Measurements from ENCODE around the gene WAS. TPM values are rescaled to one million over a fixed set of nuclear protein-coding genes. Genes with fewer than 3 reads are reported as not detected.
"Not testable (repeated sequence)": the region's sequence is repeated elsewhere in the genome, so short reads cannot be mapped to it uniquely, and the experiment has no call there.

WAS gene
- polyA plus RNA-seq (ENCODE audit: insufficient read length in 4 of 4): 1 to 10 TPM; 2.8 to 5.0 (median 3.2) TPM

DNA sequence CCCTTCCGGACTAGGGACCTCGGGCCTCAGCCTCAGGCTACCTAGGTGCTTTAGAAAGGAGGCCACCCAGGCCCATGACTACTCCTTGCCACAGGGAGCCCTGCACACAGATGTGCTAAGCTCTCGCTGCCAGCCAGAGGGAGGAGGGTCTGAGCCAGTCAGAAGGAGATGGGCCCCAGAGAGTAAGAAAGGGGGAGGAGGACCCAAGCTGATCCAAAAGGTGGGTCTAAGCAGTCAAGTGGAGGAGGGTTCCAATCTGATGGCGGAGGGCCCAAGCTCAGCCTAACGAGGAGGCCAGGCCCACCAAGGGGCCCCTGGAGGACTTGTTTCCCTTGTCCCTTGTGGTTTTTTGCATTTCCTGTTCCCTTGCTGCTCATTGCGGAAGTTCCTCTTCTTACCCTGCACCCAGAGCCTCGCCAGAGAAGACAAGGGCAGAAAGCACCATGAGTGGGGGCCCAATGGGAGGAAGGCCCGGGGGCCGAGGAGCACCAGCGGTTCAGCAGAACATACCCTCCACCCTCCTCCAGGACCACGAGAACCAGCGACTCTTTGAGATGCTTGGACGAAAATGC, at the start of gene WAS:
Gene WAS (plus strand): TSS at position 389 of the 572 bp plus-strand sequence. CDS start 55 bp downstream, at position 444.
- no peak for DNase-seq (ENCODE audit: low read depth in 4 of 4, low spot score in 2 of 4)

GRCh38 chrX:48636301-48636700, 47.3 kb upstream of the WAS start:
- no peak for DNase-seq (ENCODE audit: low read depth in 4 of 4, low spot score in 2 of 4)

- no peak for DNase-seq (ENCODE audit: low read depth in 4 of 4, low spot score in 2 of 4)
Observed at GRCh38 chrX:48636776-48637175, 46.8 kb upstream of the WAS start.

- no peak for DNase-seq (ENCODE audit: low read depth in 4 of 4, low spot score in 2 of 4)
Observed at GRCh38 chrX:48645669-48646068, 37.9 kb upstream of the WAS start.

DNA sequence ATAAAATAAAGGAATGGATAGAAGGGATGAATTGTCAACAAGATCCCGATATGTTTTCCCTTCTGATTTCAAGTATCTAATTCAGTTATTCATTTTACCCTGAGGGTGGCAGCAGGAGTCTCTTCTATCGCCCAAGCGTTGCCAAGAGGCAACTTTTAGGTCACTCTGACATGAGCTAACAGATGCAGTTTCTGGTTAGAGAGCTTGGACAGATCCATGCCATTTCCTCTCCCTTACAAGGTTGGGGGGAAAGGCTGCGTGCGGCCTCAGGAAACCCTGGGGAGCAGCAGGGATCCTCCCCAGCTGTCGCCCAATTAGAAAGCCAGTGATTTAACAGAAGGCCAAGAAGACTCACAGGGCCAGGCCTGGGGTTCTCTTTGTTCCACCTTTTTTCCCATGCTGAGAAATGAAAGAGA, 35.3 kb upstream of the WAS start:
- peak in 1 of 4 donors; percentile 5 for DNase-seq (ENCODE audit: low read depth in 4 of 4, low spot score in 2 of 4)

- DNase-seq (ENCODE audit: low read depth in 4 of 4, low spot score in 2 of 4): no peak
Observed at GRCh38 chrX:48649102-48649501, 34.5 kb upstream of the WAS start.

DNA sequence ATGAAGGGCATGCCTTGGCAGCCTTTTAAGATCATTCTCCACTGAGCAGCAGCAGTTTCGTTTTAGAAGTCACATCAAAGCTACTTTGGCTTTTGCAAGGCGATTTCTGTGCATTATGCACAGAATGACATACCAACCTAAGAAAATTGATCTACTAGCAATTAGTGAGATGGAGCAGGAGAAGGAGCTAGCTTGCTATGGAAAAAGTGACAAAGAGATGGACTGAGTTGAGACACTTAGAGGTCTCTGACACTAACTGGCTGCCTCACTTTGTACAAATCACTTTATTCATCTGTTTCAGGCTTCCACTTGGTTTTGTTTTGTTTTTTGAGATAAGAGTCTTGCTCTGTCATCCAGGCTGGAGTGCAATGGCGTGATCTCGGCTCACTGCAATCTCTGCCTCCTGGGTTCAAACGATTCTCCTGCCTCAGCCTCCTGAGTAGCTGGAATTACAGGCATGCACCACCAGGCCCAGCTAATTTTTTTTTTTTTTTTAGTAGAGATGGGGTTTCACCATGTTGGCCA, 31.5 kb upstream of the WAS start:
- DNase-seq (ENCODE audit: low read depth in 4 of 4, low spot score in 2 of 4): not testable (repeated sequence)

DNA sequence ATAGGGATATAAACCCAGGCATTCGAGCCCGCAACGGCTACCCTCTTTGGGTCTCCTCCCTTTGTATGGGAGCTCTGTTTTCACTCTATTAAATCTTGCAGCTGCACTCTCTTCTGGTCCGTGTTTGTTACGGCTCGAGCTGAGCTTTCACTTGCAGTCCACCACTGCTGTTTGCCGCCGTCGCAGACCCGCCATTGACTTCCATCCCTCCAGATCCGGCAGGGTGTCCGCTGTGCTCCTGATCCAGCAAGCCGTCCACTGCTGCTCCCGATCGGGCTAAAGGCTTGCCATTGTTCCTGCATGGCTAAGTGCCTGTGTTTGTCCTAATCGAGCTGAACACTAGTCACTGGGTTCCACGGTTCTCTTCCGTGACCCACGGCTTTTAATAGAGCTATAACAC, 28.9 kb upstream of the WAS start:
- DNase-seq (ENCODE audit: low read depth in 4 of 4, low spot score in 2 of 4): not testable (repeated sequence)

DNA sequence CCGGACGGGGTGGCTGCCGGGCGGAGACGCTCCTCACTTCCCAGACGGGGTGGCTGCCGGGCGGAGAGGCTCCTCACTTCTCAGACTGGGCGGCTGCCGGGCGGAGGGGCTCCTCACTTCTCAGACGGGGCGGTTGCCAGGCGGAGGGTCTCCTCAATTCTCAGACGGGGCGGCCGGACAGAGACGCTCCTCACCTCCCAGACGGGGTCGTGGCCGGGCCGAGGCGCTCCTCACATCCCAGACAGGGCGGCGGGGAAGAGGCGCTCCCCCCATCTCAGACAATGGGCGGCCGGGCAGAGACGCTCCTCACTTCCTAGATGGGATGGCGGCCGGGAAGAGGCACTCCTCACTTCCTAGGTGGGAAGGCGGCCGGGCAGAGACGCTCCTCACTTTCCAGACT, 23.9 kb upstream of the WAS start:
- DNase-seq (ENCODE audit: low read depth in 4 of 4, low spot score in 2 of 4): not testable (repeated sequence)

- no peak for DNase-seq (ENCODE audit: low read depth in 4 of 4, low spot score in 2 of 4)
Observed at GRCh38 chrX:48663241-48663640, 20.4 kb upstream of the WAS start.

DNA sequence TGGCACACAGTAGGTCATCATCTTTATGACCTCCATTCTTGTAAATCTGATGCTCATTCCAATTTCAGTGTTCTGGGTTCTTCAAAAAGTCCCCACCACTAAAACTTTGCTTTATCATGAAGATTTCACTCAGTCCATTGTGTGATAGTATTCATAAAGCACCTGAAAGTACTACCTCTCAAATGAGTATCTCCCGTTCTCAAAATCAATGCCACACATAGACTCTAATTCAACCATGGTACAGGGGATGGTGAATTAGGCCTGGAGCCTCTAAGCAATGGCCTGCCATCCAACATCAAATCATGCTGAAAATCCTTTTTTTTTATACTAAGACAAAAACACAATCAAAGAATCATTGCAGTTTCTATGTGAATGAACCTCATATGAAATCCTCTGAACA, 19.4 kb upstream of the WAS start:
- no peak for DNase-seq (ENCODE audit: low read depth in 4 of 4, low spot score in 2 of 4)

- no peak for DNase-seq (ENCODE audit: low read depth in 4 of 4, low spot score in 2 of 4)
Observed at GRCh38 chrX:48665991-48666390, 17.6 kb upstream of the WAS start.

DNA sequence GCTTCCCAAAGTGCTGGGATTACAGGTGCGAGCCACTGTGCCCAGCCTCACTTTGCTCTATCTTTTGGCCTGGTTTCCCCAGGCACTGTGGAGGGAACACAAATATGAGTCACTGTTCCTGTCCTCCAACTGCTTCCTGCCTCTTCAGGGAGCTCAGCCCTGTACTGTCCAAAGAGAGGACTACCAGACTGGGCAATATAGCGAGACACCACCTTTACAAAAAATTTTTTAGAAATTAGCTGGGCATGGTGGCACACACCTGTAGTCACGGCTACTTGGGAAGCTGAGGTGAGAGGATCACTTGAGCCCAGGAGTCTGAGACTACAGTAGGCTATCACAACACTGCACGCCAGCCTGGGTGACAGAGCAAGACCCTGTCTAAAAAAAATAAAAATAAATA, 16.9 kb upstream of the WAS start:
- no peak for DNase-seq (ENCODE audit: low read depth in 4 of 4, low spot score in 2 of 4)

GRCh38 chrX:48667509-48667908, 16.1 kb upstream of the WAS start:
- no peak for DNase-seq (ENCODE audit: low read depth in 4 of 4, low spot score in 2 of 4)

GRCh38 chrX:48668187-48668586, 15.4 kb upstream of the WAS start:
- not testable (repeated sequence) for DNase-seq (ENCODE audit: low read depth in 4 of 4, low spot score in 2 of 4)

- DNase-seq (ENCODE audit: low read depth in 4 of 4, low spot score in 2 of 4): peak; percentile 45 to 76 (median 69)
Observed at GRCh38 chrX:48676106-48676892, 7.3 kb upstream of the WAS start.

GRCh38 chrX:48676893-48677270, 6.7 kb upstream of the WAS start:
- DNase-seq (ENCODE audit: low read depth in 4 of 4, low spot score in 2 of 4): no peak

DNA sequence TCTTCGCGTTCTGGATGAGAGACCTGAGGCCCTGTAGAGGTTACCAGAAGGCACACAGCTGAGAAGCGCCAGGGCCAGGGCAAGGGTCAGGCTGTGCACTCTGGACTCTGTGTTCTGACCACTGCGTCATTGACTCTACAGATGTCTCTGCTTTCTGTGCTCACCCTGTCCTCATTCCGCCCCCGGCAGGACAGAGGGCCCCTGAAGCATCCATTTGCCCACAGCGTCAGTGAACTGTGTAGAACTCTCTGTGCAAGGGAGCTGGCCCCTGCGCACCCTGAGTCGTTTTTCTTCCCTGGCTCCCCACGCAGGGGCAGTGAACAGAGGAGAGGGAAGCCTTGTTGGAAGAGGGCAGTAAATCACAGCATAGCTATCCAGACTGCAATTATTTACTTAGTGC, 6.1 kb upstream of the WAS start:
- no peak for DNase-seq (ENCODE audit: low read depth in 4 of 4, low spot score in 2 of 4)

- DNase-seq (ENCODE audit: low read depth in 4 of 4, low spot score in 2 of 4): not testable (repeated sequence)
Observed at GRCh38 chrX:48680467-48680866, 3.1 kb upstream of the WAS start.

- DNase-seq (ENCODE audit: low read depth in 4 of 4, low spot score in 2 of 4): not testable (repeated sequence)
Observed at GRCh38 chrX:48680925-48681324, 2.7 kb upstream of the WAS start.

DNA sequence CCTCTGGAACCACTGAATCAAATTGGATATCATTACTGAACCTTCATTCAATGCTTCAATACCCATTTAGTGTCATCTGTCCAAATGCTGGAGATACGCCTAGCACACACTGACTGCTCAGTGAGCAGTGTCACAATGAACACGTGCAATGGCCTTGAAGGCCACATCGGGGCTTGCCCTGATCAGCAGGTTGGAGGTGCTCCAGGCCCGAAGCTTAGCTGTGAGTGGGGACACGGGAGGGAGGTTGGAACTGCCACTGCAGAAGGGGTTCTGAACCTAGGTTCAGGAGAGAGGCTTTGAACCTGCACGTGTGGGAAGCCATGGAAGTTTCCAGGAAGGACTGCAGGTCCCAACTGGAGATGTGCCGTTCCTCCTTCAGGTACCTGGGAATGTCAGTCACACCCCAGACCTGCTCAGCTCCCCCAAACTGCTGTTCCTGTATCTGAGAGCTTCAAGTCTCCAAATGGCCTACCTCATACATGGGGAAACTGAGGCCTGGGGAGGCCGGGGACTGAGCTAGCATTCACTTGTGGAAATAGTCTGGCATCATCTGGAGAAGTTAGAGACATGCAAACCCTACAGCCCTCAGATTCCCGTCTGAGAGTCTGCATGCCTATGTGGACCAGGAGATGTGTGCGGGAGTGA, 1.9 kb upstream of the WAS start:
- no peak for DNase-seq (ENCODE audit: low read depth in 4 of 4, low spot score in 2 of 4)

Measured in left renal cortex interstitium (tissue), 4 donors.